GM21423 (cell line): ENCODE measurements around the gene QPCT.
"Not testable (repeated sequence)": the region's sequence is repeated elsewhere in the genome, so short reads cannot be mapped to it uniquely, and the experiment has no call there.

ENCODE experiments used
- ATAC-seq: cut with Tn5 transposase; IDR thresholded peaks from one replicate; pipeline ENCODE4 v1.9.1; 2021; ENCODE audit warnings: mild to moderate bottlenecking, moderate library complexity; ENCODE audit not compliant: unreplicated experiment

Gene QPCT

DNA sequence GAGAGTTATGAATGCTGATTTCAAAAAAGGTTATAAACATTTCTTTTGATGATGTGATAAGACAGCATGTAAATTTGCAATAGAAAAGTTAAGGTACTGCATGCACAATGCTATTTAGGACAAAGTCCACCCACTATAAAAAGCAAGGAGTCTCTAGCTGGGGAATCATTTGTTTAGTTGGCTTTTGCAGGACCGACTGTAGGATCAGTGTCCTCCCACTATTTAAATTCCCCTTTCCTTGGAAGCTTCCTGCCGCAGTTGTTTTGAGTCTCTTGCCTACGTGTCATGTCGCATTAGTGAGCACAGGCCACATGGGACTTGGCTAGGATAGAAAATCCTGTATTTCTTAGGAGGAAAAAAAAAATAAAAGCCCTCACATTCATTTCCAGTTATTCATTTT is 13.1 kb downstream of the QPCT start:
- no peak for ATAC-seq

DNA sequence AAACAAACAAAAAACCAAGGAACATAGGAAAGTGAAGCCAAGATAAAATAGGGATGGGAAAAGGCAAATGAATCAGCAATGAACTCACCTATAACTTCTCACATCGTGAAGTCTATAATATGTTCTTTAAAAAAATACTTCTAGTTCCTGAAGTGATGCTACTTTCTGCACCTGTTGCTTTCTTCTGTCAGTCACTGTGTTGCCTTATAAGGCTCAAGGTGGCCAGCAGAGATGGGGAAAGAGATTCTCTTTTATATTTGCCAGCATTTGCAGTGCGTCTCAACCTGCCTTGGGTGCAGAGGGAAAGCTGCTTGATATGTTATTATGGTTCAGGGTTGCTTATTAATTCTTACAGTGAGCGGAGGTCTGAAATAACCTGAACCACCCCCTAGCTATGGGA is 14.0 kb downstream of the QPCT start:
- no peak for ATAC-seq

DNA sequence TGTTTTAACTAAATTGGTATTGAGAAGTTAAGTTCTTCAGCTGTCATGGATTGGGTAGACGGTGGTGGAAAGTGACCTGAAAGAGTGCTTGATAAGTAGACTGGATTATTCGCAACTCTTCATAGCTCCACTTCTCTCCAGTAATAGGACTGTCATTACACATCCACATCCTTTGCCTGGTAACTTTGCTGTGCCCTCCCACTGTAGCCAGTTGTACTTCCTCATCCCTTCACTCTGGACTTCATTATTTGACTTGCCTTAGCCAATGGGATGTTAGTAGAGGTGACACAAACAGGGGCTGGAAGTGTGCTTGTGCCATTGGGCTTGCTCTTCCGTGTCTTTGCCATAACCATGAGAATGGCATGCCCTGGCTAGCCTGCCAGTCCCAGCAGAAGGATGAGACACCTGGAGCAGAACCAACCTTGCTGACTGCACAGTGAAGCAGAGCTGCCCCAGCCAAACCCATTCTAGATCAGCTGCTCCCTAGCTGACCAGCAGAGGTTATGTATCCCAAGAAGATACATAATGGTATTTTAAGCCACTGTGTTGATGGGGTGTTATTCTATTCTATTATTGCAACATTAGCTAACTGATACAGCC is 16.9 kb downstream of the QPCT start:
- no peak for ATAC-seq

DNA sequence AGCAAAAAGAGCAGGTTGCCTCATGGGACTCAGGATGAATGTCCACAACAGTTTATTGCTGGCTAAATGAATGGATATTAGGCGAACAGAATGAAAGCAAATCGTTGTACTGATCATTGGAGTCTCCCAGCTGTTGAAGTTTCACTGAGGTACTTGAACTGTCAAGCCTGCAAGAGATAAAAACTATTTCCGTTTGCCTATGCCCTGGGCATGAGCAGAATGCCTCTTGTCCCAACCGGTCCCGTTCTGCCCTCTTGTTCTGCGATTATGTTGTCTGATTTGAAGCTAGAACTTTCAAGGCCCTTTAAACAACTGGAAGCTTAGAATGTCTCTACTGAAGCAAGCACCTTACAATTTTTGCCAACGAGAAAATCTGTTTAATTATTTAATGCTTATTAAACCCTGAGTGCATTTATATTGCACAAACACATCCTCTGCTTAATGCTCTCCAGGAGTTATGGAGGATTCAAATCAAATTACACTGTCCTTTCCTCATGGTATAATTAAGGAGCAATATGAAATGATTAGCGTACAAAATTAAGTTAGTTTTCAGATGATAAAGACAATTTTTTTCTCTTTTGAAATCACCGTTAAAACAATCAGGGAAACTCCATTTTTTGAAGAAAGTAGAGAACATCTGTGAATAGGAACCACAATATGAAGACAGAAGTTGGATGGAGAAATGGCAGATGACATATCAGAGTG is 17.7 kb downstream of the QPCT start:
- no peak for ATAC-seq

DNA sequence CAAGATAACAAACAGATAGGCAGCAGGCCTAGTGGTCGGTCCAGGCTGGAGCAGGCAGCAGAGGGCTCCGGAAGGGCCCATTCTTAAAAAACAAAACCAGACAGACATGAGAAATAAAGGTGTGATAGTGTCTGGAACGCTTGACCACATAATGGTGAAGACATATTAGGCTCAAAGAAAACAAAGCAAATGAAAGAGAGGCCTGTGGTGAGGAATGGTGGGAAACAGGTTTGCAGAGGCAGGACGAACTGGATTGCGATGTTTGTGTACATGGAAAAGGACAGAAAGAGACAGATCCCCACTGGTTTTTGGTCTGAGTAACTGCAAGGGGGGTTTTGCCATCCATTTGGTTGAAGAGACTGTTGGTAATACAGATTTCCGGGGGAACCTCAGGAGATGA is 19.9 kb downstream of the QPCT start:
- no peak for ATAC-seq

DNA sequence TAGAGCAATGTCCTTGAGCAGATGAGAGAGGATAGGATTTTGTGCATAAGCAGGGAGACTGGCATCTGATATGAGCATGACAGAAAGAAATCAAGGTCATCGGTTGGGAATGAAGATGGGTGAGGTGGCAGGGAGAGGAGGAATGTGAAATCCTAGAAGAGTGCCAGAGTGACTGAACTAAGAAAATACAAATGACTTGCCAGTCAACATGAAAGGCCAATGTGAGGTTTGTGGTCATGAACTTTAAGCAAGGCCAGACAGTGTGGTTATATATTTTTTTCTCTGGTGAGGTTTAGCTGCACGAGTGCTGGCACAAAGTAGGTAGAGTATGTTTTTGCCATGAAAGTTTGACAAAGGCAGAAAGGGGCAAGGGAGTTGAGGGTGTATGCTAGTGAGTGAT is 21.2 kb downstream of the QPCT start:
- peak; percentile 53 for ATAC-seq

DNA sequence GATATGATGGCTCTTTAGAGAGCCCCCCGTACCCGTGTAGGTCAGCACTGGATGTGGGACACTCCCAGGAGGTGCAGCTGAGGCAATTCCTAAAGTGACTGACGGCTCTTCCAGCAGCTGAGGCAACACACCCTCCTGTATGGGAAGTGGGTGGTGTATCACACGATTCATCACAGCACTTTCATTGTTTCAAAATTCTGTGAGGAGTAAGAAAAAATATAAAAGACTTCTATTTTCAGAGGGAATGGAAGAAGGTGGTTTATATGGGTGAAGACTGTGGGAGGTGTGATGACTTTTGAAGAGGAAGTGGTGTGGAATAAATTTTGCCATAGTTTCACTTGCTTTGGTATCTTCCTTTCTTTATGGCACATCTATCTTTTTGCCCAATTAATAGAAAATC is 22.3 kb downstream of the QPCT start:
- ATAC-seq = no peak

DNA sequence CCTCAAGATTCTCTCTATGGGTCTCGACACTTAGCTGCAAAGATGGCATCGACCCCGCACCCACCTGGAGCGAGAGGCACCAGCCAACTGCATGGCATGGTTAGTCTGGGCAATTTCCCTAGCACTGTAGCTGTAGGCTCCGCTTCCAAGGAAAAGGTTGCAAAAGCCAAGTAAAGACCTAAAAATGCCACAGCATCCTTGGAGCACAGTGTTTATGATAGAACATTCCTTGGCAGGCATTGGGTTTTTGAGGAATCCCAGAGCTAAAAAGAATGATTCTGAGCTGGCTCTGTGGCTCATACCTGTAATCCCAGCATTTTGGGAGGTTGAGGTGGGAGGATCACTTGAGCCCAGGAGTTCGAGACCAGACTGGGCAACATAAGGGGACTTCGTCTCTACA is 22.9 kb downstream of the QPCT start:
- no peak for ATAC-seq

DNA sequence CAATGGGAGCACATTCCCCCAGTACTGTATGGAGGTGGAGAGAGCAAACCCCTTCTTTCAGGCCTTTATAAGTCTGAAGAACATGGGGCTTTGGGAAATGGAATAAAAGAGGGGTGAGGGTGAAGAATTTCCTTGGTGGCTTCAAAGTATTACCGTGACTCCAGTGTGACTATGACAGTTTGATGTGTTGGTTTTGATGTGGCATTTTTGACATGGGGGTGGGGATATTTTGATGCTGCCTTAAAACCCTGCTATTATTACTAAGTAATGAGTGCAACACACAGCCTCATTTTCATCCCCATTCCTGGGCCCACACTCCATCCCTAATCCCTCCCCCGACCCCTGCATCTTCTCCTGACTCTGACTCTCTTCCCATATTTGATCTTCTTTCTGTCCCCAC is 23.6 kb downstream of the QPCT start:
- ATAC-seq = no peak

DNA sequence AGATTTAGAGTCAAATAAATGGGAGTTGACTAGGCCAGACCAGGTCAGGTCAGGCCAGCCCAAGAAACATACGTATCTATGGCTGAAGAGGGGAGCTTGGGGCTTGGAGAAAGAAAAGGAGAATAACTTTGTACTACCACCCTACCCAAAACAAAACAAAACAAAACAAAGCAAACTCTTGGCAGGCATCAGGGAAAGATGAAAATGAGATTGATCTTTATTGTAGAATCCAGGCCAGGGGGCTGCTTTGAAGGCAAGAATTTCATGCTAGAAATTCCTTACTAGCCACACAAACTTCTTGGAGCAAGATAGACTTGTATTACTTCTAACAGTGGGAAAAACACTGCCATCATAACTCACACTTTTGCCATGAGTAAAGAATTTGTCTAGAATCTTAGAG is 26.2 kb downstream of the QPCT start:
- no peak for ATAC-seq

DNA sequence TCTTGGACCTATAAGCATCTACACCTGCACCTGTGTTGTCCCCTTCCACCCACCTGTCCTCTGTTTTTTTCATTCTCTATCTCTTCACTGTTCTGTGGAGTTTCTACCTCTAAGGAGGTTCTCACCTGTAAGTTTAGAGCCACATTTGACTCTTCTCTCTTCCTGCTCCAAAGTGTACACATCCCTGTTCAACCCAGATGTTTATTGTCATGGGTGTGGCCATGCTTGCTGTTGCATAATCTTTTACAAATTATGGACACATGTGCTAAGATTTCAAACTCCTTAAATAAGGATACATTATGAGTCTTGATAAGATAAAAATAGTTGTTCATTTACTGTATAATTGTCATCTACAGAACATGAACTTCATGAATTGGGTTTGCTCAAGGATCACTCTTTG is 27.6 kb downstream of the QPCT start:
- no peak for ATAC-seq

DNA sequence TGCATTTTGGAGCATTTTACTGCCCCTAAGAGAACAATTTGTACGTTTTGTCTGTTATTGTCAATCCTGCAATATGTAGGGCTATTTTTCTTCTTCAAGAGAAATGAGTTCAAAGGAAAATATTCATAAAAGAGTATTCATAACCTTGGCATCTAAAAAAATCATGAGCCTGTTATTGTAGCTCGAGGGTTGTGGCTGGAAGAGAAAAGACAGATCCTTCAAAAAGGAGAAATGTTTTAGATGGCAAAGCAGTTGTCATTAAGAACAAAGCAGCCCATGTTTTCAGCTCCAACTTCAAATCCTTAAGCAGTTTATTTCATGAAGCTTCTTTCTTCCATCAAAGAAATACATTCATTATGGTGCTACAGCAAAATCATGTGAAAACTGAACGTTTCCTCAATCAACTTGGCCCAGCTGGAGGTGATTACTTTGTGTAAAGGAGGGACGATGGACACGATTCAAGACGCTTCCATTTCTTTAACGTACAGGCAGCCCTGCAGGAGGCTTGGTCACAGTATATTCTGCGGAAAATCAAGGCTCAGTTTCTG is 31.4 kb downstream of the QPCT start:
- ATAC-seq = no peak

DNA sequence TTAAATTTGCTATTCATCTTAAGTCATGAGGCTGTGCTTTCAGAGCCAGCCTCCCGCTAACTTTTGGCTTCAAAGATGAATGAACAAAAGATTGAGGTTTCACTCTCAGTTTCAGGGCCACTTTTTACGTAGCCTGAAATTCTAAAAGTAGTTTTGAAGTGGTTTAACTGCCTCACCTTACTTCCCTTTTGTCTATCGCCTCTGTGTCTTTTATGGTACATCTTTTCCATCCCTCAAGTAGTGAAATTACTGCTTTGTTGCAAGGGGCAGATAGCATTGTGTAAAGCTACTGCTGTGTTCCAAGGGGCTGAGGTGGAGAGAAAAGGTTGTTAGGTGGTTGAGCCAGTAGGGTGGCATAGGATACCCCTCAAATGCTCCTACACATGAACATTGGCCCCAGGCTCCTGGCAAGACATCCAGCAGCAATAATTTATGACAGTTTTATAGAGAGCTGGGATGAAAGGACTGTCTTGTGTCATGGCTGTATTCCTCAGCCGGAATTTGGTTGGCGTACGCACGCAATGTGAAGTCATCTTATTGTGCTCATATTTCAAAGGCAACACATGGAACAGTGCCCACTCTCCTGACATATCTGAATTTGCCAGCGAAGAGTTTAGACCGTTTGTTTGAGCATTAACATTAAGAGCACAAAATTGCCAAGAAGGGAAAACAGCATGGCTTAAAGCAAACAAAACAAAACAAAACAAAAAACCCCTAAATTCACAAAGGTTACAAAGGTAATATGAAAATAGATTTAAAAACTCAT is 32.2 kb downstream of the QPCT start:
- ATAC-seq = peak; percentile 91

DNA sequence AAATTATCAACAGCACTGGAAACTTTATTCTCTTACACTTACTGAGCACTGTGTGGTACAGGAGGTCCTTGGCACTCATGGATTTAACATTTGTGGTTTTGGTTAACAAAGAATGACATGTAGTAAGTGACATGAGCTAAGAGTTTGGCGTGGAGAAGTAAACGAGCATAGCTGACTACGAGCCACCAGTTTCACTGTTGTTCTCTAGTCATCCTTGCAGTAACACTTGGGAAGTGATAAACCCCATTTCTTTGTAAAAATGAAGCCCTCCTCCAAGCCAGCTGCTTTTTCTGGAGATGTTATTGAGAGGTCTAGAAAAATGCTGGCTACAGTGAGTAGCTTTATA is 32.7 kb downstream of the QPCT start:
- ATAC-seq = peak; percentile 43

DNA sequence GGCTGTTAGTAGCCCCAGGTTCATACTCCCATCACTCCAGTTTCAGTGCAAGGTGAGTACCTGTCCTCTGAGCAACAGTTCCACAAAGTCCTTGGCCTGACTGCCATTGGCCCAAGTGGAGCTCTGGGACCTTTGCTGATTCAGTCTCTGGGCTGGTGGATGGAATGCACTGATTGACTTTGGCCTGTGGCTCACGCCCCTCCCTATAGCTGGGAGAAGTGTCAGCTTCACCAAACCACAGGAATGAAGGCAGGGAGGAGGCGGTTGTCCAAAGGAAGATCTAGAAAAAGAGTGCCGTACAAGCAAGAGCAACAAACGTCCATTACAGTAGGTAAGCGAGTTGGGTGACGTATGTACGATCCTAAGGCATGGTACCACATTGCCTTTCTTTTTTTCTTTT is 34.0 kb downstream of the QPCT start:
- ATAC-seq = no peak

DNA sequence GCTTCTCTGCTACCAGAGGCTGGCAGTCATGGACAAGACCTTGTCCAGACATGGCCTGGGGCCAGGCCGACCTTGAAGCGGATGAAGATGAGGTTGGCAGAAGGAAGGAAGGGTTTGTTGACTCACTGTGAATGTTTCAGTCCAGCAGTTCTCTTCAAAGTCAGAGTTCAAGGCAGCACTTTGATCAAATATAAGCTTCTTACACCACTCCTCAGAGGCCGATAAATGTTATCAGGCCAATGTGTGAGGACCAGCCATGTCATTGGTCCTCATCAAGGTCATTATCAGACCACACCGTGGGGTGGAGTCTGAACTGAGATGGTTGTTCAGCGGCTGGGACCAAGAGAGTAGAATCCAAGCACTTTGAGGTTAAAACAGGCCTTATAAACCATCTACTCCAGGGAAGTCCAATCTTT is 35.5 kb downstream of the QPCT start:
- no peak for ATAC-seq

DNA sequence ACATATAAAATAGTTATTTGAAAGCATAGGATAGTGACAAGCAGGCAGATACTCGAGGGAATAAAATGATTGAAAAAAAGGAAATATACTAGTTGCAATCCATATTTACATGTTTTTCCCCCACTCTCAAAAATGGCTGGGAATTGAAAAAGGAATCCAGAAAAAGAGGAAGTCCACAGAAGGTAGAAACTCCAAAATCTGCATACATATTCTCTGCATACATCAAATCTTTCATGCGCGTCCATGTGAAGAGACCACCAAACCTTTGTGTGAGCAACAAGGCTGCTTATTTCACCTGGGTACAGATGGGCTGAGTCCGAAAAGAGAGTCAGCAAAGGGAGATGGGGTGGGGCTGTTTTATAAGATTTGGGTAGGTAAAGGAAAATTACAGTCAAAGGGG is 36.4 kb downstream of the QPCT start:
- not testable (repeated sequence) for ATAC-seq

DNA sequence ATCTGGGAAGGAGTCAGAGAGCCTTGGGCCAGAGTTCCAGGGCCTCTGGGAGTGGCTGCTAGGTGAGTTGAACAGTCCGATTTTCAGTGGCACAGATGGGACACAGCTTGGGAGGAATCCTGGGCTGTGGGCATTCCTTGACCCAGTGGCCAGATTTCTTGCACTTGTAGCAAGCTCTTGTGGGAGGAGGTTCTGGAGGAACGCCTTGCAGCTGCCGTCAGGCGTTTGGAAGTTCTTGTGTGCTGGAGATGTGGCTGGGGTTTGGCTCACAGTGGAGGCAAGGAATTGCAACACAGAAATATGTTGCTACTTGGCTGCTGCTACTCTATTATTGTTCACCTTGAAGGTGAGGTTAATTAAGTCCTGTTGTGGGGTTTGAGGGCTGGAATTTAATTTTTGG is 39.8 kb downstream of the QPCT start:
- ATAC-seq = not testable (repeated sequence)

DNA sequence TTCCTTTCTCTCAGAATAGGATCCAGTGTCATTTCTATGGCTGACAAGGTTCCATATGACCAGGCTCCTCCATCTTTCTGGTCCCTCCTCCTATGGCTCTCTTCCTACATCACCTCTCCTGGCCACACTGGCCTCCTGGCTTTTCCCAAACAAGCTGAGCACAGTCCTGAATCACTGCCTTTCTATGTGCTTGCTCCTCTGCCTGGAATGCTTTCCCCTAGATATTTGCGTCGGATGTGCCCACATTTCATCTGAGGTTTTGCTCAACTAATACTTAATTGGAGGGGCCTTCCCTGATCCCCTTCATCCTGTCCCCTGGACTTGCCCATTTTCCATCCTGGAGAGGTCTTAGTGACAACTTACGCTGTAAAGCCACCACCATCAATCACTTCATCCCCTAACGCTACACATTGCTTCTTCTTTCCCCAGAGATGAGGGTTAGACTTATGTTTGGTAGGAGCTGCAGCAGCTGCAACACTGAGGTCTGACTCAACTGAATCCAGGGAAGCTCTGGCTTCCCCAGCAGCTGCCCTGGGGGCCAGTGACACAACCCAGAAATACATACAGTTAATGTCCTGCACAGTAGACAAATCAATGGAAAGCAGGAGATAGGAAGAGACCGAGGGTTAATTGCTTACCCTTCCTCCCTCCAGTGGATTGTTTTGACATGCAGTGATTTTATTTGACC is 42.9 kb downstream of the QPCT start:
- ATAC-seq = no peak

DNA sequence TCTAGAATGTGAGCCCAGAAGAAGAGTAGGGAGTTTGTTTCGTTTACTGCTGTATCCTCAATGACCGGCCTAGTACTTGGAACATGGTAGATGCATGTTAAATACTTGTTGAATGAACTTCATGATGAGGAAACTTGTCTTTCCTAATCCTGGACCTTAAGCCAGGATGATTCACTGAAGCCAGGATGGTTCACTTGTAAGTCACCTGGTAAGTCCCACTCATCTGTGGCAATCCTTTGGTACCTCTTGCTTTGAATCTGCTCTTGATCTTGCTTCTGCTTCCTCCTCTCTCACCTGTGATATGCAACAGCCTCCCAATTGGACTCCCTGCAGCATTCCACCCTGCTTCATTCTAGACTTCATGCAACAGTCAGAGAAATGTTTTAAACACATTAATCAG is 43.6 kb downstream of the QPCT start:
- no peak for ATAC-seq

DNA sequence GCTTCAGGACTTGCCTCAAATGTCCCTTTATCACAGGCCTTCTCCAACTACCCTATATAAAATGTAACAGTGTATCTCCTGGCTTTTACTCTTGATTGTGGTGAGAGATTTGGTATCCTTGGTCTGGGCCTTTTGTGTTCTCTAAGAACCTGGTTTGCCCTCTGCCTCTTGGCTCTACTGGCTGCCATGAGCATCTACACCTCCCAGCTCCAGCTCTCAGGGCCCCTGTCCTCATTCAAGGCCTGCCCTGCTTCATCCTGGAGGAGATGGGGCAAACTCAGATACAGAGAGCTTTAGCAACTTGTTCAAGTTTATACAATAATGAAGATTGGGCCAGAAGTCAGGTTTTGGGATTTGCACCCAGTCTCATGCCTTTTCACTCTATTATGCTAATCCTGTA is 45.0 kb downstream of the QPCT start:
- ATAC-seq = no peak
